IPS-20b (cell line): Measurements from ENCODE around the gene MACROH2A2.
"Not testable (repeated sequence)": the region's sequence is repeated elsewhere in the genome, so short reads cannot be mapped to it uniquely, and the experiment has no call there.

Experiments
- H3K27ac ChIP-seq: one replicate; pipeline ENCODE4 v1.5.1; 2013; ENCODE audit warnings: low read length
- H3K27me3 ChIP-seq: 2 replicates; pipeline ENCODE4 v1.6.1; 2013; ENCODE audit warnings: mild to moderate bottlenecking, low read length, inconsistent platforms; ENCODE audit not compliant: insufficient read depth
- H3K36me3 ChIP-seq: 2 replicates; pipeline ENCODE4 v1.6.1; 2013; ENCODE audit warnings: low read depth, mild to moderate bottlenecking, inconsistent platforms, low read length, moderate library complexity; ENCODE audit not compliant: insufficient read depth
- H3K4me1 ChIP-seq: 2 replicates; pipeline ENCODE4 v1.6.1; 2013; ENCODE audit warnings: mild to moderate bottlenecking, control low read depth, inconsistent platforms, low read length, moderate library complexity; ENCODE audit not compliant: insufficient read depth
- H3K4me3 ChIP-seq: 2 replicates; pipeline ENCODE4 v1.5.1; 2013; ENCODE audit warnings: mild to moderate bottlenecking, low read length, inconsistent platforms
- H3K9ac ChIP-seq: 2 replicates; pipeline ENCODE4 v1.6.1; 2013; ENCODE audit warnings: low read depth, mild to moderate bottlenecking, inconsistent platforms, low read length, moderate library complexity
- H3K9me3 ChIP-seq: 2 replicates; pipeline ENCODE4 v1.6.1; 2013; ENCODE audit warnings: mild to moderate bottlenecking, low read depth, low read length, inconsistent platforms; ENCODE audit not compliant: insufficient read depth

The MACROH2A2 gene

DNA sequence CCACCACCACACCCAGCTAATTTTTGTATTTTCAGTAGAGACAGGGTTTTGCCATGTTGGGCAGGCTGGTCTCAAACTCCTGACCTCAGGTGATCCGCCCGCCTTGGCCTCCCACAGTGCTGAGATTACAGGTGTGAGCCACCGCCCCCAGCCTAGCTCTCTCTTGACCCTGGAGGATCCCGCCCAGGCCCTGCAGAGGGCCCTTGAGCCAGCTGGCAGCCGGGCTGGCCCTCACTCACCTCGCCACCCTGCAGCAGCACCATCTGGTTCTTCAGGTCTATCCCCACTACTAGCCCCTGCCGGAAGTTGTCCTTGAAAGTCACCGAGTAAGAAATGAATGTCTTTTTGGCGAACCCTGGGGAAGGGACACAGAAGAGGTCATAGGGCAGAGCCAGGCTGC is 70.5 kb downstream of the MACROH2A2 start:
- not testable (repeated sequence) for H3K4me1 ChIP-seq, H3K9me3 ChIP-seq, H3K36me3 ChIP-seq, H3K4me3 ChIP-seq, H3K27ac ChIP-seq, H3K9ac ChIP-seq, H3K27me3 ChIP-seq

GRCh38 chr10:70123817-70124216 is 71.2 kb downstream of the MACROH2A2 start:
- H3K9ac ChIP-seq: no peak overlapping the region
- no peak overlapping the region for H3K27ac ChIP-seq
- H3K27me3 ChIP-seq: no peaks in the 10 kb centered on the region
- H3K36me3 ChIP-seq: no peaks in the 10 kb centered on the region
- H3K4me3 ChIP-seq: no peak overlapping the region
- no peaks in the 10 kb centered on the region for H3K4me1 ChIP-seq
- no peaks in the 10 kb centered on the region for H3K9me3 ChIP-seq

- H3K9ac ChIP-seq: no peak overlapping the region
- no peaks in the 10 kb centered on the region for H3K27me3 ChIP-seq
- no peaks in the 10 kb centered on the region for H3K9me3 ChIP-seq
- H3K27ac ChIP-seq: no peak overlapping the region
- no peak overlapping the region for H3K4me3 ChIP-seq
- no peaks in the 10 kb centered on the region for H3K36me3 ChIP-seq
- H3K4me1 ChIP-seq: no peaks in the 10 kb centered on the region
These were observed 71.8 kb downstream of the MACROH2A2 start for GRCh38 chr10:70124415-70124814.

- H3K4me1 ChIP-seq: no peaks in the 10 kb centered on the region
- H3K27me3 ChIP-seq: no peaks in the 10 kb centered on the region
- no peak overlapping the region for H3K27ac ChIP-seq
- no peak overlapping the region for H3K4me3 ChIP-seq
- H3K36me3 ChIP-seq: no peaks in the 10 kb centered on the region
- H3K9me3 ChIP-seq: no peaks in the 10 kb centered on the region
- no peak overlapping the region for H3K9ac ChIP-seq
These were observed 72.3 kb downstream of the MACROH2A2 start for GRCh38 chr10:70124918-70125317.

GRCh38 chr10:70125918-70126552 is 73.4 kb downstream of the MACROH2A2 start:
- Histone ChIP-seq H3K4me3 (no peak overlapping the region), H3K27me3 (no peaks in the 10 kb centered on the region), H3K27ac (no peak overlapping the region), H3K9me3 (no peaks in the 10 kb centered on the region), H3K9ac (no peak overlapping the region), H3K36me3 (no peaks in the 10 kb centered on the region), H3K4me1 (no peaks in the 10 kb centered on the region)

DNA sequence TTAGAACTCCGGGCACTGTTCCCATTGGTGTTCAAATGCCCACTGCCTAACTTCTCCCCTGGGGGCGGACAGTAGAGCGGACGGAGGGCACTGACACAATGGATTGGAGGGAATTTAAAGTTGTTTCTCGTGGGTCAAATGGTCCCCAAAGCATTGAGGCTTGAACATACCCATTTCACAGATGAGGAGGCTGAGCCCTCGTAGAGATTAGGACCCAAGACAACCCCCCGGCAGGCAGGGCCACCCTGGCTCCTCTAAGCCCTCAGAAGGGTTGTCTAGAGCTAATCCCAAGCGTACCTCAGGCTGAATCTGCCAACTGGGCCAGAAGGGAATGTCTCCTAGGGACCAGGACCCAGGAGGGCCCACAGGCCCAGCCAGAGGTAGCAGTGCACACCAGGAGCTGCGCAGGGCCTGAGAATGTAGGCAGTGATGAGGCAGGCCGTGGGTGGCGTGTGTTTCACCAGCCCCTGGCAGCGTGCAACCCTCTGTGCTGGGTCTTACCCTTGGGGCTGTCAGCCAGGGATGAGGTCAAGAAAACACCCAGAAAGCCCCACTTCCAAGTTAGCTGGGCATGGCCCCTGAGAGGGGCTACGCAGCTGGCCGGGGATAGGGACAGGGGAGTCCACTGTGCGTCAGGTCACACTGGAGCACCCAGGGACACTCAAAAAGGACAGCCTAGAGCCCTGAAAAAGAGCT is 74.2 kb downstream of the MACROH2A2 start:
- H3K4me3 ChIP-seq: no peak overlapping the region
- no peak overlapping the region for H3K27ac ChIP-seq
- H3K27me3 ChIP-seq: peaks cover 6% of the 10 kb centered on the region
- no peaks in the 10 kb centered on the region for H3K9me3 ChIP-seq
- no peaks in the 10 kb centered on the region for H3K36me3 ChIP-seq
- no peak overlapping the region for H3K9ac ChIP-seq
- no peaks in the 10 kb centered on the region for H3K4me1 ChIP-seq

- H3K4me1 ChIP-seq: peaks cover 4% of the 10 kb centered on the region; the same call in 1 of the 2 replicates
- no peak overlapping the region for H3K27ac ChIP-seq
- H3K9ac ChIP-seq: no peak overlapping the region
- no peaks in the 10 kb centered on the region for H3K9me3 ChIP-seq
- H3K36me3 ChIP-seq: no peaks in the 10 kb centered on the region
- H3K27me3 ChIP-seq: peaks cover 29% of the 10 kb centered on the region
- no peak overlapping the region for H3K4me3 ChIP-seq
These were observed 78.4 kb downstream of the MACROH2A2 start for GRCh38 chr10:70130878-70131559.

DNA sequence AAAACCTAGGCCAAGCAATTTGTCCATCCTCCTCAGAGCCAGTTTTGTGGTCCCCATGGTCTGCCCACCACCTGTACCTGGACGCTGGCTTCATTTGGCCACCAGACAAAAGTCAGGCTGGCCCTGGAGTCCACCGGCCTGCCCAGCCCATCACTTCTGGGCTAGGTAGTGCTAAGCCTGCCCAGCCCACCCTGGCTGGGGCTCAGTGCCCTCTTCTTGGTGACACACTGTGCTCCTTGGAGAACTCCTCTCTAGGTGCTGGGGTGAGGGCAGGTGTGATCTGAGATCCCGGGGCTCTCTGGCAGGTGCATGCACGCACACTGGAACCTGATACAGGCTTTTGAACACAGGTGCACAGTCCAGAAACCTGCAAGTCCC is 78.9 kb downstream of the MACROH2A2 start:
- Histone ChIP-seq H3K27me3 (peaks cover 29% of the 10 kb centered on the region), H3K36me3 (no peaks in the 10 kb centered on the region), H3K9ac (no peak overlapping the region), H3K4me3 (peak overlapping the region; percentile 85), H3K9me3 (no peaks in the 10 kb centered on the region), H3K27ac (no peak overlapping the region), H3K4me1 (peaks cover 4% of the 10 kb centered on the region; the same call in 1 of the 2 replicates)

DNA sequence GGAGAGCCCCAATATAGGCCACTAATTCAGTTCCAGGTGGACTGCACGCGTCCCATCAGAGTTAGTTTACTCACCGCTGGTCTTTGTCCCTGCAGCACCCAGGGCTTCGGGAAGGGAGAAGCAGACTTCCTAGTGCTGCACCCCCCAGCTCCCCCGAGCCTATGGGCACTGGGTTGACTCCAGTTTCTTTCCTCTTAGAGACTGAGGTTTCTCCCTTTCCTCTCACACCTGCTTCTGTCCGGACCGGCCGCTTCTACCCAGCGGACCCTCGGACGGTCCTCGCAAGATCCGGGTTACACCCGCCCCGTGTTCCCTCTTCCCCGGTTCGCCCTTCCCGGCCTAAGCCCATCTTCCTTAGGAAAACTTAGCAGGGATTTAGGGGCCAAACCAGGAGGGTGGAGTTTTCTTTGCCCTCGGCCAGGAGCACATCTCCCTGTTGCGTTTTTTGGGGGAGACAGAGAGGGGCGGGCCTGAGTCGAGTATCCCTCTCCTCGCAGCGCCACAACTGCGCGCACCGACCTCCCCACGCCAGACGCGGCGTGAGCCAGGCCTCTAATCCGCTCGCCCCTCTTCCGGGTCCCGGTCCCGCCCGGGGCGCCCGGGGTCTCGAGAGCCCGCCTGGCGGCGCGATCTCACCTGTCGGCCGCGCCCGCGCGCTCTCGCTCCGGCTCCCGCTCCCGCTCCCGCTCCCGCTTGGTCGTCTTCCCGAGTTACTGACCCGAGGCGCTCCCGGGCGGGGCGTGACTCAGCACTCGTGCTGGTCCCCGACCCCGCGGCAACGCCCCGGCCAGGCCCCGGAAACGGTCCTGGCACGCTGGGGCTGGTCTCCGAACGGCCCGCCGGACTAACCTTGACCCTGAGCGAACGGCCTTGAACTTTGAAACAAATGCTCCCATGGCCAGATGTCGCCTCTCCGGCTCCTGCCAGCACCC is 79.7 kb downstream of the MACROH2A2 start, which contains the start of gene AIFM2:
Gene AIFM2 (minus strand): TSS at position 728 of the 932 bp plus-strand sequence. CDS start 8,741 bp downstream, outside the sequence.
- Histone ChIP-seq H3K36me3 (no peaks in the 10 kb centered on the region), H3K4me3 (peak within 1 kb of the TSS; percentile 85), H3K4me1 (peaks cover 4% of the 10 kb centered on the region; the same call in 1 of the 2 replicates), H3K27ac (no peak within 1 kb of the TSS), H3K27me3 (peaks cover 29% of the 10 kb centered on the region), H3K9me3 (no peaks in the 10 kb centered on the region), H3K9ac (peak within 1 kb of the TSS; percentile 84)

DNA sequence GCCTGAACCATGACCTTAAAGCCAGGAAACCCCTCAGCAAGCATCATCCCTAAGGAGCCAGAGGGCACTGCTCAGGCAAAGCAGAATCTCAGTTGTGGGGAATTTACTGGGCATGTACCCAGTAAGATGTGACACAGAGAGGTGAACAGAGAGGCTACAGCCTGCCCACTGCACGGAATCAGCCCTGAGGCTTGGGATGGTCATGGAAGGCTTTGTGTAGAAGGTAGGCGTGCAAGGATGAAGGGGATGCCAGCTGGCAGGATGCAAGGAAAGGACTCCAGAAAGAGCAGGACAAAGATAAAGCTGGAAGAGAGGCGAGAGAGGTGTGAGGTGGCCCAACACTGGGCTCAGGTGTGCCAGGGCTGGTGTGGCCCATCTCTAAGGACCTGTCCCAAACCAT is 82.4 kb downstream of the MACROH2A2 start:
- Histone ChIP-seq H3K9me3 (no peaks in the 10 kb centered on the region), H3K27me3 (peaks cover 29% of the 10 kb centered on the region), H3K36me3 (no peaks in the 10 kb centered on the region), H3K27ac (no peak overlapping the region), H3K4me1 (peaks cover 4% of the 10 kb centered on the region; the same call in 1 of the 2 replicates), H3K9ac (no peak overlapping the region), H3K4me3 (no peak overlapping the region)

- Histone ChIP-seq H3K9ac (no peak overlapping the region), H3K36me3 (no peaks in the 10 kb centered on the region), H3K4me3 (no peak overlapping the region), H3K4me1 (peaks cover 4% of the 10 kb centered on the region; the same call in 1 of the 2 replicates), H3K27ac (no peak overlapping the region), H3K27me3 (peaks cover 29% of the 10 kb centered on the region), H3K9me3 (no peaks in the 10 kb centered on the region)
These were observed 83.0 kb downstream of the MACROH2A2 start for GRCh38 chr10:70135684-70136083.
